Activated T-helper 1 cell treated with anti-CD3 and anti-CD28 coated beads, Interleukin-2, amount 50 U/mL, for 16 hours (primary cell): ENCODE measurements around the gene SLC26A4.

Experiments used
- DNase-seq, 2 donors: peaks; one replicate each; pipeline ENCODE4 v3.0.0-alpha.2; 2020; ENCODE audit warnings: low read depth in 1 of 2, low spot score in 1 of 2

The SLC26A4 gene

DNA sequence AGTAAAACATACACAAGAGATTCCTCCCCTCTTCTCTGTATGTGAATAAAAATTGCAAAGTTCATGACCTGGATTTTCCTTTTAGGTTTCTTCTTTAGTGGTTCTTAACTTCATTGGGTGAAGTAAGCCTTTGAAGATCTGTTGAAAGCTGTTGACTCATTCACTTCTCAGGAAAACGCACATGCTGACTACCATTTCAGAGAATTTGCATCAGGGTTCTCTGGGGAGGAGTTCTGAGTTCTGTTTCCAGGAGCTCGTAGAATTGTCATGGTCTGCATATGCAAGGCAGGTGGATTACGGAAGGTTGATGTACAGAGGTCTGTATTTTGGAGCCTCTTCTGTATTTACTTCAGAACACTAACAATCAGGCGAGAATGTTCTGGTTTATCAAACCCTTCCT, 962 bp upstream of the SLC26A4 start:
- DNase-seq: peak in 1 of 2 donors; percentile 6

DNA sequence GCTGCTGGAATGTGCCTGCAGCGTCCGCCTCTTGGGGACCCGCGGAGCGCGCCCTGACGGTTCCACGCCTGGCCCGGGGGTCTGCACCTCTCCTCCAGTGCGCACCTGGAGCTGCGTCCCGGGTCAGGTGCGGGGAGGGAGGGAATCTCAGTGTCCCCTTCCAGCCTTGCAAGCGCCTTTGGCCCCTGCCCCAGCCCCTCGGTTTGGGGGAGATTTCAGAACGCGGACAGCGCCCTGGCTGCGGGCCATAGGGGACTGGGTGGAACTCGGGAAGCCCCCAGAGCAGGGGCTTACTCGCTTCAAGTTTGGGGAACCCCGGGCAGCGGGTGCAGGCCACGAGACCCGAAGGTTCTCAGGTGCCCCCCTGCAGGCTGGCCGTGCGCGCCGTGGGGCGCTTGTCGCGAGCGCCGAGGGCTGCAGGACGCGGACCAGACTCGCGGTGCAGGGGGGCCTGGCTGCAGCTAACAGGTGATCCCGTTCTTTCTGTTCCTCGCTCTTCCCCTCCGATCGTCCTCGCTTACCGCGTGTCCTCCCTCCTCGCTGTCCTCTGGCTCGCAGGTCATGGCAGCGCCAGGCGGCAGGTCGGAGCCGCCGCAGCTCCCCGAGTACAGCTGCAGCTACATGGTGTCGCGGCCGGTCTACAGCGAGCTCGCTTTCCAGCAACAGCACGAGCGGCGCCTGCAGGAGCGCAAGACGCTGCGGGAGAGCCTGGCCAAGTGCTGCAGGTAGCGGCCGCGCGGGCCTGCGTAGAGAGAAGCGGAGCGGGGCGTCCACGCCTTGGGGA, 645 bp downstream of the SLC26A4 start:
- DNase-seq: peak in 1 of 2 donors; percentile 21

DNA sequence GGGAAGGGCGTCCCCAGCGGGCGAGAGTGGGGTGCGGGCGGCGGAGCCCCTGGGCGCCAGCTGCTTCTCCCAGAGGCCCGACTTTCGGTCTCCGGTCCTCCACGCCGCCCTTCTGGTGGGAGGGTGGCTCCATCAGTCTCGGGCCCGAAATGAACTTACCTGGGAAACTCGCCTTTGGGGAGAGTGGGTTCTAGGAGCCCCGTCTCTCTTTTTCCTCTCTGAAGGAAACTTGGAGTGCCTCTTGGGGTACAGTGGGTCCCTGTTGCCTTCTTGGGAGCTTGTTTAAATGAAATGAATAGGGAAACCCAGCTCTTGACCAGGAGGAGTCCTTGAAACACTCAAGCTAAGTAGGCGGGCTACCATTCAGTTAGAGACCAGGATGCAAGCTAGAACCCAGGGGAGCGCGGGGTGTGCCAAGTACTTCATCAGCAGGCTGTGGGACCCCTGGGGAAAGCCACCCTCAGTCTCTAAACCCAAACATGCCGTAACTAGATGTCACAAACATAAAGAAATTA, 1.3 kb downstream of the SLC26A4 start:
- no peak for DNase-seq

DNA sequence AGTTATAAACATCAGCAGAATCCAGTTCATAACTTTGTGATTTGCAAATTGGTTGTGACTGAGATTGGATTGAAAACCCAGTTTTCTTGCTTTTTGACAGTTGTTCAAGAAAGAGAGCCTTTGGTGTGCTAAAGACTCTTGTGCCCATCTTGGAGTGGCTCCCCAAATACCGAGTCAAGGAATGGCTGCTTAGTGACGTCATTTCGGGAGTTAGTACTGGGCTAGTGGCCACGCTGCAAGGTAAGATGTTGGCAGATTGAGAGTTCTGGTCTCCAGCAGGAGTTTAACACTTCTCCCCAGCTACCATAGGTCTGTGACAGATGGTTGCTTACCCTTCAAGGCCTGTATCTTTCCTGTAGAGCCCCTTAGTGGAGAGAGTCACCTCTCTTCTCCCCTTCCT, 2.6 kb downstream of the SLC26A4 start:
- DNase-seq: no peak

DNA sequence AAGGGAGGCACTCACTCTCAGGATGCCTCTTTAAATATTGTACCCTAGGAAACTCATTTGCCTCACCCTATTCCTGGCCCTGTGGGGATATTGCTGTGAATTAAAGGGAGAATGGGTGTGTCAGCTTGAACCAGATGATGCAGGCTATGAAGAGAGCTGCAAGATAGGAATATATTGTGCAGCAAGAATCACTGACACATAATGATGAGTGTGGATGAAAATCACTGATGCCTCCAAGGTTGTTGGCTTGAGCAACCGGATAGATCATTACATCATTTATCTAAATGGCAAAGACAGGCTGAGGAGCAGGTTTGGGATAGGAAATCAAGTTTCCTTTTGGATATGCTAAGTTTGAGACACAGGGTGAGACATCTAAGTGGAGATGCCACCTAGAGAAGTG, 6.2 kb downstream of the SLC26A4 start:
- DNase-seq: no peak

DNA sequence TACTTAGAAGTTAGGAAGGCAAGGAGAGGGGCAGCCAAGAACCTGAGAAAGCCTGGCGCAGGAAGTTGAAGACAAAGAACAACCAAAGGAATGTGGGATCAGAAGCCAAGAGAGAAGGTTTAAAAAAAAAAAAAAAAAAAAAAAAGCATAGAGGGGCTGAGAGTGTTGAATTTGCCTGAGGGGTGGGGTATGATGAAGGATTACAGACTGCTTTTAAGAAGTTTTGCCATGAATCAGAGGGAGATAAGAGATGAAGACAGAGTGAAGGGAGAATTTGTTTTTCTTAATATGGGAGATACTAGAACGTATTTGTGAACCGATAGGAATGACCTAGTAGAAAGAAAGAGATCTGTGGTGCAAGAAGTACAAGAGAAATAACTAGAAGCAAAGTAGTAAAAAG, 6.7 kb downstream of the SLC26A4 start:
- no peak for DNase-seq

DNA sequence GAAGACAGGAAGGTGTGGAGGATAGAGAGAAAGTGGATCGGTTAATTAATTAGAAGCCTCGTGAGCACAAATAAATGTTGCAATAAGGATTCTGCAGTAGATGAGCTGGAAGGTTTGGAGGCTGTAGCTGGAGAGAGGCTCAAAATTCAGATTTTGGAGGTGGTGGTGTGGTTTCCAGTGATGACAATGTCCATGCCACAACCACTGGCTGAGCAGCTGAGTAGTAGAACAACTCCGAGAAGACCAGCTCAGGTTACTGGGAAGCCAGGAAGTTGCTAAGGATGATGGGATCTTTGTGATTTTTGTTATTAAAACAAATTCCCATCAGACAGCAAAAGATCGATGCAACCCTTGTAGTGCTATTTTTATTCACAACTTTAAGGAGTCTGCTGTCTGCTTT, 7.7 kb downstream of the SLC26A4 start:
- no peak for DNase-seq

DNA sequence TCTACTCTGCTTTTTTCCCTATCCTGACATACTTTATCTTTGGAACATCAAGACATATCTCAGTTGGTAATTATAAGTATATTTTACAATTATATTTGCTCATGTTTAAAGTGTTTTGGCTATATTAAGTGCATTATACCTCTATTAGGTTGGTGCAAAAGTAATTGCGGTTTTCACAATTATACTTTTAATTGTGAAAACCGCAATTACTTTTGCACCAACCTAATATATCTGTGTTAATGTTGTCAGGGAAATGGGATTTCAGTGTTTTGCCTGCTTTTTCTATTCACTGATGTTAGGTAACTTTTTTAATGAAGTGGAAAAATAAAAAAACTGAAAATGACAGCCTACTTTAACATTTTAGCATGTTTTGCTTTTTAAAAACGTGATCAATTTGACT, 11.6 kb downstream of the SLC26A4 start:
- DNase-seq: no peak

DNA sequence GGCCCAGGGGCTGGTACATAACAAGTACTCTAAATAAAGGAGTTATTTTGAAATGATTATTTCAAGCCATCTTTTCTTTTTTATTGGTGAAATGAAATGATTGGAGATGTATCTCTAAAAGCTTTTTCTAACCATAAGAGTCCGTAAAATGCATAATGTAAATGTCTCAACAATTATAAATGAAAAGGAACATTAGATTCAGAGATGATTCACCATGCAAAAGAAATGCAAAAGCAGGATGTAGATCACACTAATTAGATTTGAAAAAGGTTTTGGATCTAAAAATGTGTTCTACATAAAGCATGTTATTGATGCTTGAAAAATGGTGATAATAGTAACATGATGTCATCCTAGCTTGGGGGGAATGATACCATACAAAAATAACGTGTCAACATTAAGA, 15.6 kb downstream of the SLC26A4 start:
- DNase-seq: no peak

DNA sequence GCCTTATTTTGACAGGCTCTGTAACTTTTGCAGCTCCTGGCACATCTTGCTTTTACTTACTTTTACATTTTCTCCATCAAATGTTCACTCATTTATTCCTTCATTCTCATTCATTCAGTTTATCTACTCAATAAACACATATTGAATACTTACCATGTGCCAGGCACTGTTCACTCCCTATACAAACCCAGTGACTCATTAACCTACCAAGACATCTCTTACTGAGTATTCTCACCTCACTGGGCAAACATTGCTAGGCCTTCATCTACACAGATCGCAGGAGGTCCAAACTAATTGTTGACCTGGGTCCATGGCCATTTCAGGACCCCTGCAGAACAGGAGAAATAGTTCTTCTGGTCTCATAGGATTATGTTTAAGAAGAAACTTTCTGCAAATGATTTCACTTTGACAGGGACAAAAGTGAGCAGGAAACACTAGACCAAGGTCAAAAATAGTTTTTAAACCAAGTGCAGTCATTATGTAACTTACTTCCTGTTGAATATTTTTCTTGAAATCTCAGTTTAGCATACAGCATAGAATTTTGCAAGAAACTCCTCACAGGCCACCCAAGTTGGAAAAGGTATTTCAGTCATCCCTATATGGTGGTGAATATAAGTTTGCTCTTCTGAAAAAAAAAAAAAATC, 17.6 kb downstream of the SLC26A4 start:
- DNase-seq: no peak

DNA sequence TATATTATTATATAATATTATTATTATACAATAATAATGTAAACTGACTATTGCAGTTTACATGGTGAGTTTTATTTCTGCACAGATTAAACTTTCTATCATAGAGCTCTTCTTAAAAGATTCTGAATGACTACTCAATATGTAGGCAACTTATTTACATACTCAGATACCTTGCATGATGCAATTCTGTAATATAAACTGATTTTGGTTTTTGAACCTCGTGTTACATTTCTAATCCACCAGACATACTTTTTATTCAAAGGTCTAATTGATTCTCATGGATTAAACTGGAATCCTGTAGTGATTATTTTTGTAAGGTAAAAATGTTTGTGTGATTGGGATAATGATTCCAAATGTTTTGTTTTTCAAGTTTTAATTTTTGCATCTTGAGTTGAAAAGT, 19.9 kb downstream of the SLC26A4 start:
- no peak for DNase-seq

DNA sequence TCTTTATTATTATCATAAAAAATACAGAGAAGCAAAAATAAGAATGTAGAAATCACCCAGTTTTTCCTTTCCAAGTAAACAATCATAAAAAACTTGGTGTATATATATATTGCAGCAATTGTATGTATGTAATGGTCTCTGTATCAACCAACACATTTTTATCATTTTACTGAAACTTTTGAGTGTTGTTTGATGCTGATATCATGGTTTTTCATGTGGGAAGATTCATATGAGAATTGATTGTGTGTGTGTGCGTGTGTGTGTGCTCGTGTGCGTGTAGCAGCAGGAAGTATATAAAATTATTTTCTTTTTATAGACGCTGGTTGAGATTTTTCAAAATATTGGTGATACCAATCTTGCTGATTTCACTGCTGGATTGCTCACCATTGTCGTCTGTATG, 22.3 kb downstream of the SLC26A4 start:
- DNase-seq: no peak

DNA sequence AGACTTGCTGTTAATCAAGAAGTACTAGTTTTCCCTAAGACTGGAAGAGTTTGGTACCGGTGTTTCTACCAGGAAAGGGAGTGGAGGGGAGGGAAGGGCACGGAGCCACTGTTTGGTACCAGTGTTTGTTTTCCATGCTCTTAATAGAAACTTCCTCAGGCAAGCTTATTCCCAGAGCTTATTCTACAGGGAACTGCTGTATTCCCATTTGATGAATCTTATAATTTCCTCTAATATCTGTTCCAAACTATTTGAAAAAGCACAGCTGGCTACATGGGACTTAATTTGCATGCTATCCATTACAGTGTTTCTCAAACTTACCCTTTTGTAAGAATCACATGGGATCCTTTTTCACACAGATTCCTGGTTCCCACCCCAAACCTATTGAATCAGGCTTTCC, 23.7 kb downstream of the SLC26A4 start:
- DNase-seq: no peak

DNA sequence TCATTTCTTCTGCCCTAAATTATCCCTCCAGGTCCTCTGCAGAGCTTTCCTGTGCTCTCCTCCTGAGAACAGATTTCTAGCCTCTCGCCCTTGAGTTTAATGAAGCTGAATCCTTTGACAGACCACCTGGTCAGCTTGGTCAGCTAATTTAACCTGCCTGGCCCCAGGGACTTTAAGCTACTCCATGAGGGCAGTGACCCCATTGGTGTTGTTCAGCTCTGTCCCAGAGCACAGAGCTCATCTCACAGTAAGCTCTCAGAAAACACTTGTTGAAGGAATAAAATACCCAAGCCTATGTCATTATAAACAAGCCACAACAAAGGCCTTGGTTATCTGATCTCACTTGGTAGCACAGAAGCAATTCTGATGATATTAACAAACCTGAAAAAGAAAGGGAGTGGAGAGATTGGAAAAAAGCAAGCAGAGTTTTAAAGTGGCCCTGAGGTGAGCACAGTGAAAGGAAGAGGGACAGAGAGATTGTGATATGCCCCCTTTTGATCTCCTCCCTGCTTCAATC, 24.4 kb downstream of the SLC26A4 start:
- no peak for DNase-seq

DNA sequence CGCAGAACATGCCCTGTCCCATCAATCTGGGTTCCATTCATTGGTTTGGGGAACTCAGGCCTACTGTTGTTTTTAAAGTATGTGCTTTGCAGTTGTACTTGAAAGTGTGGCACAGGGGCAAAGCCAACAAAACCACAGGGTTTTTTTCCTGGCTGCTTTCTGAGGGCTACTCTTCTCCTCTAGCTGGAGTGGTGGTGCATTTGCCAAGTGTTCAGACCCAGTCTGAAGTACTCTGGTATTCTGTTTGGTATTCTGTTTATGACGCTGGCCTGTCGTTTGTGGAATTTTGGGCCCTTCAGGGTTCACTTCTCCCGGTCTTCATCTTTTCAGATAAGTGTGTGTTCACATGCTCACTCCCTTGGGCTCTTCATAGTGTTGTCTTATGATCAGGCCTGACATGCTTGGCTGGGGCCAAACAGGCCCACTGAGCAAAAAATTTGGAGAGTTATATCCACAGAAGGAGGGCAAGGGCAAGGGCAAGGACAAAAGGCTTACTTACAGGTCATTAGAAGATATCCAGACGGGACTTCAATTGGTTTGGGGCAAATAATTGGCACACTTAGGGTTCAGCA, 26.3 kb downstream of the SLC26A4 start:
- no peak for DNase-seq

DNA sequence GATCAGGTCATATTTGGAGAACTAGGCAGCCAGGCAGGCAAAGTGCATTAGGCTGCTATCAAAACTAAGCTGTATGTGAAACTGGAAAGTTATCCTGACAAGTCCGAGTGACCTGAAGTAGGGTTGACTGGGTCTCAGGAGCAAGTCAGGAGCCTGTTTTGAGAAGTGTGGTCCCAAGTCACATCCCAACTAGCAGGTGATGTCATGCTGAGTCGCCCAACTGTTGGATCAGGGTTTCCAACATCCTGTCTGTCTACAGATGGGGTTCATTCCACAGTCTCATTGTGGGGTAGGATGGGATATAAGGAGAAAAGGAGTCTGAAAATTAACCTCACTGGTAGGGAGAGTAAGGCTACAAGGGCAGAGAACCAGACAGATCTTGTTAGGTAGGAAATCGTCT, 27.0 kb downstream of the SLC26A4 start:
- no peak for DNase-seq

DNA sequence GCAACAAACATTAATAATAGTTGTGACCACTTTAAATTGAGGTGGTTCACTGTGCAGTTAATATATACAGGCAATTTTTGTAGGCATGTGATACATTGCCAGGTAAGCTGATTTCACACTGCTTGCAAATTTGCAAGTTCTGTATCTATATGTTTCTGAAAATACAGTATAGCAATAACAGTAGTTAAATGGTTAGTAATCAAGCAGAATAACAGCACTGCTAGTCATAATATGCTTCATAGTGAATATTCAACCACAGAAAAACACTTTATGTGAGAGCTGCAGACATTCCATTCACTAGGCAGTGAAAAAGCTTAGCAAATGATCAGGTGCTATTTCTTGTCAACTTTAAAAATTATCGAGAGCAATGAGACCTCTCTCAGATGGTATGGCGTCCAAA, 28.9 kb downstream of the SLC26A4 start:
- no peak for DNase-seq

DNA sequence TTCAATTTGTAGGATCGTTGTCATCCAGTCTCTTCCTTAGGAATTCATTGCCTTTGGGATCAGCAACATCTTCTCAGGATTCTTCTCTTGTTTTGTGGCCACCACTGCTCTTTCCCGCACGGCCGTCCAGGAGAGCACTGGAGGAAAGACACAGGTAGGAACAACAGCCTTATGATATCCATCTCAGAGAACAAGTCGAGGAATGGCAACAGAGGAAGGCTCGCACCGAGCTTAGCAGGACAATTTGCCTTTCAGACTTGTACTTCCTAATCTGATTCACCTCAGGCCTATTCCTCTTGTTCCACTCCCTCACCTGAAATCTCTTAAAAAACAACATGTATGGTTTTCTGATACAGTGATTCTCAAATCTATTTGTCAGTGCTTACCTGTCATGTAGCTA, 29.5 kb downstream of the SLC26A4 start:
- DNase-seq: no peak

DNA sequence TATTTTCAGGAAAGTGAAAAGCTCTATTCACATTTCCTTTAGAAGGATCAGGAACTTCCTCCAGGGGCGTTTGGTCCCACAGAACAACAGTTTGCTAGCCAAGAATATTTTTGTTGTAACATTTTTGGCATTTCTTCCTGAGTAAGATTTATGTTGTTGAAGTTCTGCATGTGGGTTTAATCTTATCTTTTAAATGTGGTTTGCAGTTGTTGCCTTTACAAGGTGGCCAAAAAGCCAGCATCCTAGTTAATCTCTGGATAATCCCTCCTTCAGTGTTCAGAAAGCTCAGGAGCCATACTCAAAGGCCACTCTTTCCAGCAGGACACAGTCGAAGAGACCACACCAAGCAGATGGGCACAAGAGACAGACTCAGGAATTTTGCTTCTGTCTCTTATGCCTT, 30.0 kb downstream of the SLC26A4 start:
- DNase-seq: no peak

DNA sequence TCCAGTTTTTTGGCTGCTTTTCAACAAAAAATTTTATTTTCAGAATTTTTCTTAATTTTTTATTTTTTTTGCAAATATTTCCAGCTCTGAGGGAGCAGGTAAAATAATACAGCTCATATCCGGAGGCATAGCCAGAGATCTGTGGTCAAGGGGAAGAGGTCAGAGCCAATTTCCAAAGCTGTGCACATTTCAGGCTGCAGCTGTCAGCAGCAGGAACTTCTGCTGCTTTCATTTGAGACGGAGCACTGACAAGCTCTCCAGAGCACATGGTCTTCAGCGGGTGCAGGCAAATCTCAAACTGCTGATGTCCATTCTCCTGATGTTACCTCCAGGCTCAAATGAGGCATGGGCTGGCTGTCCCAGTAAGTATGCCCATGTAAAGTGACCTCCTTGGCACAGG, 31.1 kb downstream of the SLC26A4 start:
- DNase-seq: no peak

DNA sequence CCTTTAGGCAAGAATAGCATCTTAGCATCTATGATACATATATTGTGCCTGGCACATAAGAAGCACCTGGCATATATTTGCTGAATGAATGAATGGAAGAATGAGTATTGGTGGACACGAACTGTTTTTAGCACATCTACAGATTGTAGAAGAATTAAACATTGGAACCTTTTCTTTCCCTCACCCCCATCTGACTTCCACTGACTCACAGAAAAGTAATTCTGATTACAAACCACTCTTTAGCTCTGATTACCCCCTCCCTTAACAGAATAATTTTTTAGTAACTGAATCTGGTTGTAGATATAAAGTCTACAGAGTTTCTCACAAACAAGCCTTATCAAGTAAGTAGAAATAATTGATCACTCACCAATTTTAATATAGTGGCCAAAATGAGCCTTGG, 31.9 kb downstream of the SLC26A4 start:
- no peak for DNase-seq

DNA sequence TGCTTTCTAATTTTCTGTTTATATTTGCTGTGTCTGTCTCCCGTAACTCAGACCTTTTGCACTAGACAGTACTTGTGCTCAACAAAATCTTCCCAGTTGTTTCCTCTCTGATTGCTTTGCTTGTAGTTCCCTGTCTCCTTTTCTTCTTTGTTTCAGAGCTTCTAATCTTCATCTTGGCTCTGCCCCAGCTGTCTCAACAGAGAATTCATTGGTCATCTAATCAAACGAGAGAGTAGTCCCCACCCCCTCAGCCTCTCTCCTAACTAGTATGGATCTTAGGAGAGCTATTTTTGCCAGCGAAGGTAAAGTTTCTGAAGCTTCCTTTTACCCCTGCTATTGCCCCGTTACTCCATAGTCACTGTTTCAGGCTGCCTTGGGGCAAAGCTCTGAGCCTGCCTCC, 32.8 kb downstream of the SLC26A4 start:
- no peak for DNase-seq
